ENCODE results near the gene SF1.

Gene SF1

DNA sequence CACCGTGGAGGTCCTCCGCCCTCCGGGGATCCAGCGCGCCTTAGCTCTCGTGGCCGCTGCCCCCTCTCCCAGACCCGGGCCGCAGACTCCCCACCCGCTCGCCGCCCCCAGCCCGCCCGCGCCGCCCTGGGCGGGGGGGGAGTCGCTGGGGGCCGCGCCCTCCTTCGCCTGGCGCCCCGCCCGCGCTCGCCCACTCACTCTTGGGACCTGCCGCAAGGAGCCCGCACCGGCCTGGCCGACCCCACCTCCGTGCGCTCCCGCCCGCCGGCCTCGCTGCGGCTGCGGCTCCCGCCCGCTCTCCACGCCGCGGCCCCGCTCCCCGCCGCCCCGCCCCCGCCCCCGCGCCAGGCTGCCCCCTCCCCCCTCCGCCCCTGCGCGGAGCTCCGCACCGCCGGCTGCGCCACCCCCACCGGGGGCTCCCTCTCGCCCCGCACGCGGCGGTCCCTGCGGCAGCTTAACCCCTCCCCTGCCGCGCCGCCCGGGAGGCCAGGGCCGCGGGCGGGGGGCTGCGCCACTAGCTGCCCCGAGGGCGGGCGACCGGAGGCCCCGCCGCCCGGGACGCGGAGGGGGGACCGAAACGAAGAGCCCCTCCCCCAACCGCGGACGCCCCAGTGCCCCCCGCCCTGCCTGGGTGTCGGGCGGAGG, 33.7 kb downstream of the SF1 start:
- DNase-seq = no peak

DNA sequence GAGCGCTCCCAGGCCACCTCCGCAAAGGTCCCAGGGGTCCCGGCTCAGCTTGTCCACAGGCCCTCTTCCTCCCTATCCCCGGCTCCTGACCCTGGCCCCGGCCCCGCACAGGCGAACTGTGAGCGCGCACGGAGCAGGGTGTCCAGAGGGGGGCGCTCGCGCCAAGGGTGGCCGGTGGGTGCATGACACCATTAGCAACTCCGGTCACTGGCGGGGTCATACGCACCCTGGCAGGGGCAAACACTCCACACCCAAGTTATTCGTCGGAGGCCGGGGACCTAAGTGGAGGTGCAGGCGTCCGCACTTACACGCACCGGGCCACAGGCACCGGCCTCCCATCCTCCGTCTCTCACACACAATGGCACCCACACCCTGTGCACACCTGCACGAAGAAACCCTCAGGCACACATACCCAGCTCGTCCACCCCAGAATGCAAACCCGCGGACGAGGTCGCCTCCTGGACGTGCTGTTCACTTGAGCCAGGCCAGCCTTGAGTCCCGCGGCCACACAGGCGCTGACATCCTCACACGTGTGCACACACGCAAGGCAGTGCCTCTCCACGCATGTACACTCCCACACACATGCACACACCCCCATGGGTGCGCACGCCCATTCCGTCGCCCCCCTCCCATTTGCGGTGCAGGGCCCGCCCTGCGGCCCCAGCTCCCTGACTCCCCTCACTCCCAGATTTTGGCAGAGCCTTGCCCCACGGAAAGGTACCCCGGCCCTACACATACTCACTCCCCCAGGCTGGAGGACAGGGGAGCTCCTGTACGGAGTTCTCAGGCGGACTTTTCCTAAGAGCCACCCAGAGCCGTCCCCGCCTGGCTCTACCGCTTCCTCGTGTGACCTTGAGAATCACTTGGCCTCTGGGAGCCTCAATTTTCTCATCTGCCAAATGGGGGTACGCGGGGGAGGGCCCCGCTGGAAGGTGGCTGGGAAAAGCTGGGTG, 34.5 kb downstream of the SF1 start, which contains the start of gene RASGRP2:
TSS of gene RASGRP2 (minus strand) at position 552 of the 953 bp plus-strand sequence. CDS start 1,276 bp downstream, outside the sequence.
- DNase-seq = no peak

DNA sequence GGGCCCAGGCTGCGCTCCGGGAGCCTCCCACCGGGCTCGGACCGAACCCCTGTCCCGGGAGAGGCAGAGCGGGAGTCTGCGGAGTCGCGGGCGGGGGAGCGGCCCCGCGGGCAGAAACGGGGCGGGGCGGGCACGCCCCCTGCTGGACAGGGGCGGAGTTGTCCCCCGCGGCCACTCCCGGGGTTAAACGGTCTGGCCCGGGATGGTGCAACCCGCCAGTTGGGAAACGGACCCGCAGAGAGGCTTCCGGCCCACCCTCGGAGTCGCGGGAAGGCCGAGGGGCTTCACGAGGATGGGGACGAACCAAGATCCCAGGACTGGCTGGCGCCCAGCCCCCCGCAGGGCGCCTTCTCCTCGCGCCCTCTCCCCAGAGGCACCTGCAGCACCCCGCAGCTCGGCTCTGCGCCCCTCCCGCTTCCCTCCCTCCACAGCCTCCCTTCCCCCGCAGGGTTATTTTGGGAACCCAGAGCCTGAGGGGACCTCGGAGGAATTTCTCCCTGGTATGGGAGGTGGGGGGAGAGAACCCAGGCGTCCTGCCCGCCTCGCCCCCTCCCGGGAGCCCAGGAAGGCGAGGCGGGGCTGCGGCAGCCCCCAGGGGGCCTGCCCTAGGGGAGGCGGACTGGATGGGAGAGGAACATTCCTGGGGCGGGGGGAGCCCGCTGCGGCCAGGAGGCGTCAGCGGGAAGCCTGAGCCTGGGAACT, 35.3 kb downstream of the SF1 start:
- DNase-seq = no peak

DNA sequence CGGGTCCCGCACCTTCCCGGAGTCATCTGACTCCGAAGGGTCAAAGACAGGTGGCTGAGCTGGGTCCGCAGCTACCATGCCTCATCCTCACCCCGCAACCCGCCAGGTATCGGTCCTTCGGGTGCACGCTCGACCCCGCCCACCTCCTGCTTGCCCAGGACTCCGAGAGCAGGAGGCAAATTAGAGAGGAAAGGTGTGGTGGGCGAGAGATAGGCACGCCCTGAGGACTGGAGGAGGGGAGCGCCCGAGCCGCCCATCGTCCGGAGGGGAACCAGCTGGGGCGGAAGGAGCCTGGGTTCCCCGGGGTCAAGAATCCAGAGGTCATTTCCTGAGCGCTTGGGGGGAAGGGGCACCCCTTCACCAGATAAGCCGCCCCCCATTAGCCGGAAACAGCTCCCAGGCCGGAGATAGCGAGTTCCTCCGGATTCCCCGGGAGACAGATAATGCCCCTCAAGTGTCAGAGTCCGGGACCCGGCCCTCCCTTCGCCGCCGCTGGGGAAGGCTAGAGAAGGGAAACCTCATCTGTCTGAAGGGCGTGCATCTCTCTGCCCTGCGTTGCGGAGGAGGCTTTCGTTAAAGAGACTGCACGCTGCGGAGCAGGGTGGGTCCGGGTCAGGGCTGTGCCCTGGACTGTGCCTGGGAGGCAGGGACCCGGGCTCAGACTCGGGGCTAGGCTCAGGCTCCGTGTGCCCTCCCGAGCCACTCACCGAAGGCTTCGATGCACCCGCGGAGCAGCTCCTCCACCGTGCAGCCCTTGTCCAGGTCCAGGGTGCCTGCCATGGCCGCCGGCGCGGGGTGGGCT, 36.1 kb downstream of the SF1 start:
- no peak for DNase-seq

DNA sequence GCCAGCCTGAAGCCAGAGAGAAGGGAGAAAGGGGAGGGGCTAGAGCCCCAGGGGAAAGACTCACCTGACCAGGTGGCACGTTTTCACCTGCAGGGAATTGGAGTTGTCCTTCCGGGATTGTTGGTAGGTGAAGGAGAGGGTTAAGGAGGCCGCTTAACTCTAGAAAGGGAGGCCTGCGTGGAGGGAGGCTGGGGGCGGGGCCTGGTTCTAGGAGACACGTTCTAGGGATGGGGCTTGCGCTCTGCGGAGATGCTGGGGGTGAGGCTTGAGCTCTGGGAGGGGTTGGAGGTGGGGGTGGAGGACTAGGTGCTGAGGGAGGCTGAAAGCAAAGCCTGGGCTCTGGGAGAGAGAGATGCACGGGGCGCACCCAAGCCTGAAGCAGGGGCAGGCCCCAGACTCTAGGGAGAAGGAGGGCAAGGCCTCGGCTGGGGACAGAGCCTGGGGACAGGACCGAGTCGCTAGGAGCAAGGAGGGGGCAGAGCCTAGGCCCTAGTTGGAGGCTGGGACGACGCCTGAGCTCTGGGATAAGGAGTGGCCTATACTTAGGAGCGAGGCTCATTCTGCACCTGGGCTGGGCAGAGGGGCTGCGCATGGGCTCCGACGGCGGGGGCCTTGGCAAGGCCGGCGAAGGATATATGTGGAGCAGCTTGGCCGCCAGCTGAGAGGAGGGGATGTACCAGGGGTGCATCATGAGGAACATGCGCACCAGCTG, 36.8 kb downstream of the SF1 start:
- DNase-seq = no peak

DNA sequence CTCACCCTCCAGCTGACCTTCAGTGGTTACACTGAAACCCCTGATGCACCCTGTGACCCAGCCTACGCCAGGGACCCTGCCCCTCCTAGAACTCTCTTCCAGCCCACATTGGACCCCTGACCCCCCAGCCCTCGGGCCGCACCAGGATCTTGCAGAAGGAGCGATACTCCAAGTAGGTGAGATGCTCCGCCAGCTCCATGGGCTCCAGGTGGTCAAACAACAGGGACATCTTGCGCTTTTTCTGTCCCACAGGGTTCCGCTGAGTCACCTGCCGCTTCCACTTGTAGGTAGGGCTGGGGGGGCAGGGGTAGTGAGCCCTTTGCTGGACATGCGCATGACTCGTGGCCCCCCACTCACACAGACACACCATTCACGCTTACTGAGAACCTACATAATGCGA, 38.5 kb downstream of the SF1 start:
- DNase-seq = no peak

DNA sequence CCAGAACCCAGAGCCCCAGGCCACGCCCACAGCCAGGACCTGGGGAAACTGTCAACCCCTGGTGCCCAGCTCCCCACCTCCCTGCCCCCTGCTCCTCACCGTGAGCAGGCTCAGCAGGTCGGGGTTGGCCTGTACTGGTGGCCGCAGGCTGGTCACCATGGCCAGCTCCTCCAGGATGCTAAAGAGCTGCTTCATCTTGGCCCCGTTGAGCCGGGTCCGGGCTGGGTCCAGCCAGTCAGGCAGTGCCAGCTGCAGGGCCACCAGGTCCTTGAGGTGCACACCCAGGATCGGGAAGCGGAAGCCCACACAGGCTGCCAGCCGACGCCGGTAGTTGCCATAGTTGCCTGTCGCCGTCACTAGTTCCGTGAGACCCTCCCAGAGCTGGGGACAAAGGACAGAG, 41.7 kb downstream of the SF1 start:
- DNase-seq = no peak

DNA sequence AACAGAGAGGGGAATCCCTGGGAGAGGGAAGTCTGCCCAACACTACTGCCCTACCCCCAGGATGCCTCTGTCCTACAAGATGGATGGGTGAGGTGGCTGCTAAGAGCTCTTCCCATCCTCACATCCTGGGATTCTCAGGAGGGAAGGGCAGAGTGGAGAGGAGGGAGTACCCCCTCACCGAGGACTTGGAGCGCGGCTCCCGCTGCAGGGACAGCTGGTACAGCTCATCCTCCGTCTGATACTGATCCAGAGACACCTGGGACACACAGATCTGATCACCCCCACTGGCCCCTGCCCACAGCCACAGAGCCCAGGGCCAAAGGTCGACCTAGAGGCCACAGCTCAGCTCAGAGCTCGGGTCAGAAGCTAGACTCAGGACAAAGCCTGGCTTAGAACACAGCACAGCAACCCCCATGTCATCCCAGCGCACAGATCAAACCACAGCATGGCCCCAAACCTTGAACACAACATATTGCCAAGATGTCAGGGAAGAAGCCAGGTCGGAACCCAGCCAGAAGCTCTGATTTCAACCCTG, 42.5 kb downstream of the SF1 start:
- no peak for DNase-seq

DNA sequence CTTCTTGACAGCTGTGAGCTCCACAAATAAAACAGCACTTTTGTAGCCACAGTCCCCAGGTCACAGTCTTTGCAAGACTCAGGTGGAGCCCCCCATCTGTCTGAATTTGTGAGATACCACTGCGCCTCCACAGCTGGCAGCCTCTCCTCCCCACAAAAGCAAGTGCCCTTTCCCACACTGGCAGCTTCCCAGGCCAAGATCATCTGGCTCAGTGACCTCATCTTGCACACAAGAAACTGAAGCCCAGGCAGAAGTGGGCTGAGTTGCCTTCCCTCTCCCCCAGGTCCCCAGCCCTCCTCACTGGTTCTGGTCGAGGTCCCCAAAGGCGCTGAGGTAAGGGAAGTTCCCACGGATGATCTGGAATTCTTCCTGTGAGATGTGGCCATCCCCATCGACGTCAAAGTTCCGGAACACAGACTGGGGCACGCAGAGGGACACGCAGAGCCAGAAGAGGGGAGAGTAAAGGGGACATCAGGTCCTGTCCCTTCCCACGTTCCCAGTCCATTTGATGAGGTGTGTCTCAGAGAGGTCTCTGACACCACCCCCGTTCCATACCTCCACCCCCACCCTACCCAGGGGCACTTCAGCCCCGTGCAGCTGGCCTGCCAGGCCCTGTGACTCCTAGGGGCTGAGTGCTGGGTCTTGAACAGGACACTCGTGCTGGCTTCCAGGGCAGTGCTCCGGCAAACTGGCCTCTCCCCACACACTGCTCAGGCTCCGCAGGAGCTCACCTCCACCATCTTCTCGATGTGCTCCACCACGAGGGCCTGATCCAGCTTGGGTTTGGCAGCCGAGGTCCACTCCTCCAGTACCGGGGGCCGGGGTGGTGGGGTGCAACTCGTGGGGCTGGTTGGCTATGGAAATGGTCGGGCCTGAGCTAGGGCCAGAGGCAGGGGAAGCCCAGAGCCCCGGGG, 43.3 kb downstream of the SF1 start:
- no peak for DNase-seq

DNA sequence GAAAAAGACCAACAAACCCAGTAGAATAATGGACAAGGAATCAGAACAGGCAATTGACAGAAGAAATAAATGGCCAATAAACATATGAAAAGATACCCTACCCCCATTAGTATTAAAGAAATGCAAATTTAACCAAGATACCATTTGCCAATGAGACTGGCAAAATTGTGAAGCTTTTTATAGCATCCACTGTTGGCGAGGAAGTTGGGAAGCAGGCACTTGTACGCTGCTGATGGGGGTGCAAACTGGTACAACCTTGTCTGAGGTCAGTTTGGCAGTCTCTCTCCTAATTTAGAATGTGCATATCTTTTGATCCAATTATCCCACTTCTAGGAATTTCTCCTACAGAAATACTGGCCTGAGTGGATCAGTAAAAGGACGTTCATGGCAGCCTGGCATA, 46.7 kb downstream of the SF1 start:
- no peak for DNase-seq

DNA sequence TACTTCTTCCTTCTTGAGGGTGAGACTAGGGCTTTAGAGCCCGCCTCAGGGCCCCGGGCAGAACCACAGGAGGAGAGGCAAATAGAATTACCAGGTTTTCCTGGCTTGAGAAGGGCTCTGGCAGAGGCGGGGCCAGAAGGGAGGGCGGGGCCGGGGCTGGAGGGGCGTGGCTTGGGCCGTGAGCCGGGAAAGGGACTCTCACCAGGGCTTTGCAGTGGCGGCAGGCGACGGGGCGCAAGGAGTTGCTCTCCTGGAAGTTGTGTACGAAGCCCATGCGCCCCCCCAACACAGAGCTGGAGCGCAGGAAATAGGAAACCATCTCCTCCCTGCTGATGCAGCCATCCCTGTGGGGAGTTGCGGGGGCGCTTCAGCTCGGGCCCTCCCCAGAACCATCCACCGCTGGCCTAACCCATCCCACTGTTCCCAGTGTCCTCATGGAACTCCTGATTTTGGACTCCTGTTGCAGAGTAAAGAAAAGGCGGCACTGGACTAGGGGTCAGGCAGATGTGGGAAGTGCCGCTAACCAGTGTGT, 48.4 kb downstream of the SF1 start:
- DNase-seq = no peak

DNA sequence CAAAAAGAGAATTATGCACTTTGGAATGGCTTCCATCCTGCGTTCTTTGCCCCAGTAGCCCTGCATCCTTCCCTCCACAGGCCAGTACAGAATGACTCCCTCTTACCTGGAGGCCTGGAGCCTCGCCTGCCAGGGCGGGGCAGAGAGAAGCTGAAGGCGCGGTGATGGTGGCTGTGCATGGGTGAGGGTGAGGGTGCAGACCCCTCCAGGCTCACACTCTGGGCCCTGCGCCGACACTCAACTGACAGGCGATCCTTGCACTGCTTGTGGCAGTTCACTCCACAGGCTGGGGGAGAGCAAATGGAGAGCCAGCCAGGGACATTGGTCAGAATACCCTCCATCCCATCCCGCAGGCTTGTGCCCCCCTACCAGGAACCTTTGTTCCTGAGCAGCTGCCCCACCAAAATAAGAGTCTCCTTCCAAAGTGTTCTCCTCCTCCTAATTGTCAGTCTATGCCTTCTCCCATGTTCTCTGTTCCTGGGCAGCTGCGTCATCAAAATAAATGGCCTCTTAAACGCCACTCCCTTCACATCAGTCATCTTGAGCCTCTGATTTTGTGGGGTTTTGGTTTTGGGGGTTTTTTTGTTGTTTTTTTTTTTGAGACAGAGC, 49.5 kb downstream of the SF1 start:
- DNase-seq = no peak

DNA sequence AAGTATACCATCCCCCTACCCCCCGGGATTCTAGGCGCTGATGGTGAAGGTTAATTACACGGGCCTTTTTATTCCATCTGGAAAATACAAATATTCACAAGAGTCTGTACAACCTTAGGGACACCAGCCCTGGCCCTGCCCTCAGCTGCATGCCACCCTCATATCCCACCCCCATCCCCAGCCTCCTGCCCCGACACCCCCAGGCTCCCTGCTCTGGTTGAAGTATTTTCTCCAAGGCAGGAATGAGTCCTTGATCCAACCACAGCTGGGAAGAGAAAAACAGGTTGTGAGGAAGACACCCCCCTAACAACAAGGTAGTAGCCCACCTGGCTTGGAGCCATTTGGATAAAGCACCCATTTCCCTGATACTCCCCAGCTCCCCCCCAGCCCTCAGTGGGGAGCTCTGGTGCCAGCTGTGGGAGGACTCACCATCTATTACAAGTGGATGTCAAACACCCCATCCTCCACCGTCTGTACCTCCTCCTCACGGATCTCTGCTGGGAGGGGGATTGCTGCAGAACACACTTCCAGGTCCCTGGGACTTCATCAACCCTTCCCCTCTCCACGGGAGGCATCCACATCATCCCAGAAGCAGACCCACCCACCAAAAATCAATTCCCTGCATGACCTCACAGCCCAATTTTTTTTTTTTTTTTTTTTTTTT, 51.3 kb downstream of the SF1 start:
- no peak for DNase-seq

DNA sequence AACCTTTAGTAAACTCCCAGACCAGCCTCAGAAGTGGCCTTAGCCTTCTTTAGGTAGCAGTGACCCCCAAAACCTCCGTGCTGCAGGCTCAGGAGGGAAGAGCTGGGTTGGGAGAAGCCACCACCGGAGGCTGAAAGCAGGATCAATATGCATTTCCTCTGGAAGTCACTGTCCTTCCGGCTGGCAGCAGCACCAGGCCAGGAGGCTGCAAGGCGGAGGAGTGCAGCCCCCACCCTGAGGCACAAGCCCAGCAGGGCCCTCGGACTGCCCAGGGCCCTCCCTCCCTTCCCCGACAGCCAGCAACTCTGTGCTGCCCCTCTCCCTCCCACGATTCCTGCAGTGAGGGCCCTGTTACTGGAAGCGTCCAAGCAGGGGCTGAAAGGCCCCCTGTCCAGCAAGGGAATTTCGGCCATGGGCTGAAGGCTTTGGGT, 52.1 kb downstream of the SF1 start:
- DNase-seq = no peak

DNA sequence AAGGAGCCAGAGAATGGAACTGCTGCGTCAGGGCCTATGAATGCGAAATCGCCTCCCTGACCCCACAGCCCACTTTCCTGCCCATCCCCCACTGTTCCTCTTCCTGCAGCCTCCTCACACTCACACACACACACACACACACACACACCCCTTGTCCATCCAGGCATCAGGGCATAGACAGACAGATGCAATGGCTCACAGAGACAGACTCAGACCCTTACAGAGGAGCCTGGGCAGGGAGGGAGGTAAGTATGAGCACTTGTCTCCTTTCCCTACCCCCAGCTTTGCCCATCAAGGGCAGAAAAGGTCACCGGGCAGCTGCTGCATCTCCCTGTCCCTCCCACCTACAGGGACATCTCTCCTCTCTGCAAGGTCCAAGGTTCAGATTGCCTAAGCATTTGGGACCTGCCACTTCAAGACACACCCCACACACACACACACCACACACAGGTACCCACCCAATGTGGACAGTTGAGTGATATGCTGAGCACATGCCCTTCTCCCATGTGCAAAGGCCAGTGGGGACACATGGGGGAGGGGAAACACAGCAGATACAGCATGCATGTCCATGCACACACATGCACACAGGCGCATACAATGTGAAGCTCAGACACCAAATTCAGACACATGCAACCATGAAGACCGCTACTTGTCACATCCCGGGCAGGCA, 53.3 kb downstream of the SF1 start:
- DNase-seq = no peak

DNA sequence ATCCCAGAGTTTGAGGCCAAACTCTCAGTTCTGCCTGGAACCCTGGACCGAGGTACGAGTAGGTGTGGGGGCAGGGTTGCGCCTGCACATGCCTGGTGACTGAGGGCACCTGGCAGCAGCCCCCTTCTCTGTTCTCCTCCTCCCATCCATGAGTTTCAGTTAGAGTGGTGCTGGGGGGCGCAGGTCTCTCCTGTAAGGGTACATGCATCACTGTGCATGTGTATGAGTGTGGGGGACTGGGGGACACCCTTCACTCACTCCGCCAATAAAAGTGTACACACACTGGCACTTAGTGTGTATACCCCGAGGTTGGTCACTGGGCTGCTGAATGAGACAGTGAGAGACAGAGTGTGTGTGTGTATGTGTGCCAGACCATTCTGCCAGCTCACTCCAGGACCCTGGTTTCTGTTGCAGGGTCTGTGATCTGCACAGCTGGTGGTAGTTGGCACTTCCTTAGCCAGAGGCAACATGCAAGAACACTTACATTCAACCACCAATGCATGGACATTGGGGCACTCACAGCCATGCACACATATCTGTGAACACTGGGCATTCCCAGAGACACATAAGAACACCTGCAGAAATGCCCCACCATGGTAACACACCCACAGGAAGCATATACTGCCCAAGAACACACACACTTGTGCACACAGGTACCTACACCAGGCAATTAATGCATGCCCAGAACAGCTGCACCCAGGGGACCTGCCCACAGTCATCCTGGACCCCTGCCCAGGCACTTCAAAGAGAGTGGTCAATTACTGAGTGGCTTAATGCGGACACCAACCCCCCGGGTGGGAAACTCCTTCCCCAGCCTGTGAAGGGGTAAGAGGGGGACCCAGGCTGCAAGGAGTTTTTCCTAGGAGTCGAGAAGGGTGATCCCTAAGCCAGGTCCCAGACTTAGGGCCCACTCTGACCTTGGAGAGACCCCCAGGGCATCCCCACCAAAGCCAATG, 54.2 kb downstream of the SF1 start:
- no peak for DNase-seq

DNA sequence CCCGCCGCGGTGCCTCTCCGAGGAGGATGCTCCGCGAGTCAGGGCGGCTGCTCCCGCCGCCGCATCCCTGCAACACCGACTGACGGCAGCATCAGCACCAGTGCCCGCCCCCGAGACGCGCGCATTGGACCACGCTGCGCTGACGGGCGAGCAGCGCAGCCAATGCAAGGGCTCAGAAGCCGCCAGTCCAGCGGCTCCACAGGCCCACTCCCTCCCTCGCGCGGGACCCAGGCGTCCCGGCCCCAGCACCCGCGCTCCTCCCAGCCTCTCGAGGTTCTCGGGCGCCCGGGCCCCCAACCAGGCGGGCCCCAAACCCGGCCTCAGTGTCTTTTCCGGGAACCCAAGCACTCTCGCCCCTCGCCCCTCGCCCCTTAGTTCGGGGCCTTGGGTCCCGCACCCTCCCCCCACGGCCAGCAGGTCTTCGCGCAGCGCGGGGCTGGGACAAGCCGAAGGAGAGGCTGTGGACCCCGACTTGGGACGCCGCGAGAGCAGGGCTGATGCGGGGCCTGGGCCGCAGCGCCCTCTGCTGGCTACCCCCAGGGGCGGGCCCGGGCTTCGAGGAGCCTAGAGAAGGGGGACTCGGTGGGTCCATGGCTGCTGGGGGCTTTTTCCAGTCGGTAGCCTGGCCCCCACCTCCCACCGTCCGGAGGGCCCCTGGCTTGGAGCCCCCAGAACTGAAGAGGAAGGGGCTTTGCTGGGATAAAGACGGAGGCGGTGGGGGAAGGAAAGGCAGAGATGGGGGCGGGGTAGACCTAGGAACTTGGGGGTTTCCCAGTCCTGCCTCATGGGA, 55.0 kb downstream of the SF1 start, which contains the start of gene NRXN2:
TSS of gene NRXN2 (minus strand) at position 81 of the 790 bp plus-strand sequence. CDS start 9,498 bp downstream, outside the sequence.
- DNase-seq = peak; percentile 82
